Smooth muscle cell of trachea (primary cell): ENCODE data around the gene CRYM. TPM values are rescaled to one million over a fixed set of nuclear protein-coding genes. Genes with fewer than 3 reads are reported as not detected.

Experiments
- total RNA-seq: library from RNA; depleted of rRNA; stranded (reverse); fragments of >200 nt; gene quantifications from 2 replicates; pipeline ENCODE4 v1.2.1, GENCODE V29; 2014

Gene CRYM
- total RNA-seq = 1.6 and 2.3 TPM in 2 replicates

DNA sequence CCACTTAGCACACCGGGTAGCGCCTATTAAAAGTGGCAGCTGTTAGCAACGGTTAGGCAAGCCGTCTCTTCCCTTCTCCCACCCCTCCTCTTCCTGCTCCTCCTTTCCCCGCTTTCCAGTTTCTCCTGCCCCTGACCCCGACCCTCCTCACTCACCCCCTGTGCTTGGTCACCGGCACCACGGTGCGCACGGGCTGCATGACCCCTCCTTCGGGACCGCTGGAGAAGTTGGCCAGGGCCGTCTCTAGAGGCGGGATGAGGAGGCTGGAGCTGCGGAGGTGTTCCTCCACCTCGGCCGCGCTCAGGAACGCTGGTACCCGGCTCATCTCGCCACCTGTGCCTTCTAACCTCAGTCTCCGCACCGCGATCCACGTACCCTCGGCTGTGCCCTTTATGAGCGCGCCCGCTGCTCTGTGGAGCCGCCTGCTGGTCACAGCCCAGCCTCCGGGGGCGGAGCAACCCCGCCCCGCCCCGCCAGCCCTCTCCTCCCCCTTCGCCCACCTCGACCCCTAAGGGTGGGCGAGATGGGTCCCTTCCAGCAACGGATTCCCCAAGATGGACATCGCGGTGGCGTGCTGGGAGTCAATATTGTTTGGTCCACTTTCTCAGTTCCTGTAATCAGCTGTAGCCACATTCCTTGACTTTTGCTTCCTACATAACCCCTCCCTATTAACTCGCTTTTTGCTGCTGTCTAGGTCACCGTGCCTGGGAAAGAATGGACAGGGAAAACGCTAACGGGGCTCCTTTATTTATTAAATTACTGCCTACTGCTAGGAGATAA is at the start of gene CRYM:
CRYM (minus strand) TSS at position 364 of the 780 bp plus-strand sequence; CDS start at position 325, 39 bp downstream.

GRCh38 chr16:21233521-21234150 is 44.5 kb downstream of the CRYM start, which contains the start of gene ANKS4B:
Gene ANKS4B (plus strand): TSS chr16:21233699. CDS start chr16:21233738, 39 bp downstream.

DNA sequence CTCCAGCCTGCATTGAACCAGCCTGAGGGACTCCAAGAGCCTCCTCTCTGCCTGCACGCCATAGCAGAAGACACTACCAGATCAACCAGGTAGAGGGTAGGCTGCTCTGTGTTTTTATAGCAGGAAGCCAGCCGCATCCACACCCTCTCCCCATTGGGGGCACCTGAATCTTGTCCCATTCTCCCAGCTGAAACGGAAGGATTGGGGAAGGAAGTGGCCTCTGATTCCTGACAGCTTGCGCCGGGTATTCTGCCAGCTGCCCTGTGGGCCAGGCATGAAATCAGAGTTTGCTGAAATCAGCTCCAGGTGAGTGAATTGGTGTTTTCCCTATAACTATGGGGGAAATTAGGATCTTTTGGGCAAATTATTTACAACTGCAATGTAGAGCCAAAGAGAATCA is 66.6 kb downstream of the CRYM start, which contains the start of gene ZP2:
ZP2 (minus strand) TSS at position 89 of the 400 bp plus-strand sequence; CDS start at position 62, 27 bp downstream.

Other genes with a start within 250 kb of the CRYM start
- not detected in 2 replicates for gene DNAH3, start 127.4 kb downstream of the CRYM start, total RNA-seq
- 73.7 and 90.3 TPM in 2 replicates for gene LDAF1, start 119.6 kb downstream of the CRYM start, total RNA-seq
- not detected in 2 replicates for gene ZP2, start 66.7 kb downstream of the CRYM start, total RNA-seq
- not detected in 2 replicates for gene ANKS4B, start 44.6 kb downstream of the CRYM start, total RNA-seq